Astrocyte (in vitro differentiated cells and primary cell): ENCODE data around the gene PREX1.

Experiments
- EZH2 ChIP-seq: IDR thresholded peaks from 2 replicates; pipeline ENCODE4 v1.6.1; 2012; ENCODE audit warnings: mild to moderate bottlenecking, low read length, inconsistent platforms; ENCODE audit not compliant: insufficient read depth
- TF ChIP-seq, protein P1 (sequence below): IDR thresholded peaks from 2 replicates; pipeline ENCODE4 v1.5.1; 2011; ENCODE audit warnings: low read depth, mild to moderate bottlenecking, inconsistent platforms, low read length, moderate library complexity; ENCODE audit not compliant: insufficient read depth

- TF ChIP-seq, protein P1, sequence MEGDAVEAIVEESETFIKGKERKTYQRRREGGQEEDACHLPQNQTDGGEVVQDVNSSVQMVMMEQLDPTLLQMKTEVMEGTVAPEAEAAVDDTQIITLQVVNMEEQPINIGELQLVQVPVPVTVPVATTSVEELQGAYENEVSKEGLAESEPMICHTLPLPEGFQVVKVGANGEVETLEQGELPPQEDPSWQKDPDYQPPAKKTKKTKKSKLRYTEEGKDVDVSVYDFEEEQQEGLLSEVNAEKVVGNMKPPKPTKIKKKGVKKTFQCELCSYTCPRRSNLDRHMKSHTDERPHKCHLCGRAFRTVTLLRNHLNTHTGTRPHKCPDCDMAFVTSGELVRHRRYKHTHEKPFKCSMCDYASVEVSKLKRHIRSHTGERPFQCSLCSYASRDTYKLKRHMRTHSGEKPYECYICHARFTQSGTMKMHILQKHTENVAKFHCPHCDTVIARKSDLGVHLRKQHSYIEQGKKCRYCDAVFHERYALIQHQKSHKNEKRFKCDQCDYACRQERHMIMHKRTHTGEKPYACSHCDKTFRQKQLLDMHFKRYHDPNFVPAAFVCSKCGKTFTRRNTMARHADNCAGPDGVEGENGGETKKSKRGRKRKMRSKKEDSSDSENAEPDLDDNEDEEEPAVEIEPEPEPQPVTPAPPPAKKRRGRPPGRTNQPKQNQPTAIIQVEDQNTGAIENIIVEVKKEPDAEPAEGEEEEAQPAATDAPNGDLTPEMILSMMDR = no peak
- no peak for TF ChIP-seq EZH2
Measured at GRCh38 chr20:48676125-48676524, 151.7 kb downstream of the PREX1 start.
